ENCODE results near the gene MUC5AC.
"Not testable (repeated sequence)": the region's sequence is repeated elsewhere in the genome, so short reads cannot be mapped to it uniquely, and the experiment has no call there.

The MUC5AC gene

DNA sequence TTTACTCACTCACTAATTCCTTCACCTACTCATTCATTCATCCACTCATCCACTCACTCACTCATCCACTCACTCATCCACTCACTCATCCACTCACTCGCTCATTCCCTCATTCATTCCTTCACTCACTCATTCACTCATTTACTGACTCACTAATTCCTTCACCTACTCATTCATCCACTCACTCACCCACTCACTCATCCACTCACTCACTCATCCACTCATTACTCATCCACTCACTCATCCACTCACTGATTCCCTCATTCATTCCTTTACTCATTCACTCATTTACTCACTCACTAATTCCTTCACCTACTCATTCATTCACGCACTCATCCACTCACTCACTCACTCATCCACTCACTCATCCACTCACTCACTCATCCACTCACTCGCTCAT lies 15.6 kb downstream of the MUC5AC start:
- H3K4me1 Mint-ChIP-seq (ENCODE audit: low read depth); H3K4me3 Mint-ChIP-seq; H3K36me3 Mint-ChIP-seq (ENCODE audit: low read depth); H3K27me3 Mint-ChIP-seq; H3K9me3 Mint-ChIP-seq; H3K27ac Mint-ChIP-seq: not testable (repeated sequence)

DNA sequence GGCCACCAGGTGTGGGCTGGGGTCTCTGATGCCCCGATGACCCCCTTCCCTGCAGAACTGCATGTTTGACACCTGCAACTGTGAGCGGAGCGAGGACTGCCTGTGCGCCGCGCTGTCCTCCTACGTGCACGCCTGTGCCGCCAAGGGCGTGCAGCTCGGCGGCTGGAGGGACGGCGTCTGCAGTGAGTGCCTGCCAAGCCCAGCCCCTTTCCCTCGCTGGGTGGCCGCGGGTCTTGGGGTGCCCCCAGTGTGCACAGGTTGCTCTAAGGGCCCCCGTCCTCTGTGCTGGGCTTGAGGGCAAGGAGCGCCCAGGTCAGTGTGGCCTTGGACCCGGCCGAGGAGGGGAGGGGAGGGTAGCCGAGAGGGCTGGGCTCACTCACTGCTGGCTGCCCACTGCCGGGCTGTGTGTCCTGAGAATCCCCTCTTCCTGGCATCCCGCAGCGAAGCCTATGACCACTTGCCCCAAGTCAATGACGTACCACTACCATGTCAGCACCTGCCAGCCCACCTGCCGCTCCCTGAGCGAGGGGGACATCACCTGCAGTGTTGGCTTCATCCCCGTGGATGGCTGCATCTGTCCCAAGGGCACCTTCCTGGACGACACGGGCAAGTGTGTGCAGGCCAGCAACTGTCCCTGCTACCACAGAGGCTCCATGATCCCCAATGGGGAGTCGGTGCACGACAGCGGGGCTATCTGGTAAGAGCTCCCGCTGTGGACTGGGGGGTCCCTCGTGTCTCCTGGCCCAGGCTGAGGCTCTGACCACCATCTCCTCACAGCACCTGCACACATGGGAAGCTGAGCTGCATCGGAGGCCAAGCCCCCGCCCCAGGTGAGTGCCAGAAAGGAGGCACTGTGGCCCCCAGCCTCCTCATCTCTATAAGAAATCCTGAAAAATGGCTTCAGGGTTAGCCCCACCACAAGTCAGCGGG lies 17.0 kb downstream of the MUC5AC start:
- no peaks in the 10 kb centered on the region for H3K36me3 Mint-ChIP-seq (ENCODE audit: low read depth)
- no peaks in the 10 kb centered on the region for H3K27me3 Mint-ChIP-seq
- no peak overlapping the region for H3K27ac Mint-ChIP-seq
- peaks cover 9% of the 10 kb centered on the region for H3K9me3 Mint-ChIP-seq
- H3K4me1 Mint-ChIP-seq (ENCODE audit: low read depth): no peaks in the 10 kb centered on the region
- no peak overlapping the region for H3K4me3 Mint-ChIP-seq

GRCh38 chr11:1175461-1176223 lies 17.9 kb downstream of the MUC5AC start:
- no peaks in the 10 kb centered on the region for H3K4me1 Mint-ChIP-seq (ENCODE audit: low read depth)
- H3K27ac Mint-ChIP-seq: no peak overlapping the region
- no peaks in the 10 kb centered on the region for H3K36me3 Mint-ChIP-seq (ENCODE audit: low read depth)
- H3K4me3 Mint-ChIP-seq: no peak overlapping the region
- H3K27me3 Mint-ChIP-seq: no peaks in the 10 kb centered on the region
- H3K9me3 Mint-ChIP-seq: peaks cover 9% of the 10 kb centered on the region

DNA sequence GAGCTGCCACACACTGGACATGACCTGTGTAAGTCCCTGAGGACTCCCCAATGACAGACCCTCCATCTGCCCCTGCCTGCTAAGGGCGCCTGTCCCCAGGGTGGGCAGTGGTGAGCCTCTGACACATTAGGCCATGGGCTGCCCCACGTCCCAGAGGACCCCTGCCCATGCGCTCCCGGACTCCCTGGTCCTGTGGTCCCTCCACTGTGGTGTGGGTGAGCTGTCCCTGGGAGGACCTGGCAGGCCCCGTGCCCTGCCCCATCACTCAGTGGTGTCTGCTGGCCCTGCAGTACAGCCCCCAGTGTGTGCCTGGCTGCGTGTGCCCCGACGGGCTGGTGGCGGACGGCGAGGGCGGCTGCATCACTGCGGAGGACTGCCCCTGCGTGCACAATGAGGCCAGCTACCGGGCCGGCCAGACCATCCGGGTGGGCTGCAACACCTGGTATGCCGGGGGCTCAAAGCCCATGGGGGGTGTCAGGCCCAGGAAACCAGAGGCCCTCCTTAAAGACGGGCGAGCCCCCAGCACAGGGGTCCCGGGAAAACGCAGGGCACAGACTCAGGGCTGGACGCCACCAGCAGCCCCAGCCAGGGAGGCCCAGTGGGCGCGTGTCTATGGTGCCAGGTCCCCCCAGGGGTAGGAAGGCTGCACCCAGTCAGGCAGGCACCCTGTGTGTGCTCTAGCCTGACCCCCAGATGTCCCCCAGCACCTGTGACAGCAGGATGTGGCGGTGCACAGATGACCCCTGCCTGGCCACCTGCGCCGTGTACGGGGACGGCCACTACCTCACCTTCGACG lies 18.7 kb downstream of the MUC5AC start:
- H3K9me3 Mint-ChIP-seq: peaks cover 9% of the 10 kb centered on the region
- H3K4me3 Mint-ChIP-seq: no peak overlapping the region
- H3K27me3 Mint-ChIP-seq: no peaks in the 10 kb centered on the region
- H3K27ac Mint-ChIP-seq: no peak overlapping the region
- no peaks in the 10 kb centered on the region for H3K36me3 Mint-ChIP-seq (ENCODE audit: low read depth)
- H3K4me1 Mint-ChIP-seq (ENCODE audit: low read depth): no peaks in the 10 kb centered on the region

DNA sequence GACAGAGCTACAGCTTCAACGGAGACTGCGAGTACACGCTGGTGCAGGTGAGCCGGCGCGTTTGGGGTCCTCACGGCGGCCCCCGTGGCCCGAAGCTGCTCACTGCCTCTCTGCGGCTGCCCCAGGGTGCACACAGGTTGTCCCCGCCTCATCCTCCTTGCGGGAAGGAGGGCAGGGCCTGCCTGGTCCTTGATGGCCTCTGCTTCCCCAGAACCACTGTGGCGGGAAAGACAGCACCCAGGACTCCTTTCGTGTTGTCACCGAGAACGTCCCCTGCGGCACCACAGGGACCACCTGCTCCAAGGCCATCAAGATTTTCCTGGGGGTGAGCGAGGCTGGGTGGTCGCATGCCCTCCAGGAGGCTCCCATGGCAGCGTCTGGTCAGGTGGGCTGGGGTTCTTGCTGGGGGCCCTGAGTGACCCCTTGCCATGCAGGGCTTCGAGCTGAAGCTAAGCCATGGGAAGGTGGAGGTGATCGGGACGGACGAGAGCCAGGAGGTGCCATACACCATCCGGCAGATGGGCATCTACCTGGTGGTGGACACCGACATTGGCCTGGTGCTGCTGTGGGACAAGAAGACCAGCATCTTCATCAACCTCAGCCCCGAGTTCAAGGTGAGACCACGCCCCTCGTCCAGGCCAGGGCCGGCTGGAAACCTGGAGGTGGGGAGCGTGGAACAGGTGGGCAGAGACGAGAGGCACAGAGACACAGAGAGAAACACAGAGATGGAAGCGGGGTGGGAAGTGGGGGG lies 19.4 kb downstream of the MUC5AC start:
- H3K36me3 Mint-ChIP-seq (ENCODE audit: low read depth): no peaks in the 10 kb centered on the region
- no peaks in the 10 kb centered on the region for H3K27me3 Mint-ChIP-seq
- H3K4me1 Mint-ChIP-seq (ENCODE audit: low read depth): no peaks in the 10 kb centered on the region
- H3K4me3 Mint-ChIP-seq: no peak overlapping the region
- no peak overlapping the region for H3K27ac Mint-ChIP-seq
- H3K9me3 Mint-ChIP-seq: peaks cover 5% of the 10 kb centered on the region

GRCh38 chr11:1177771-1178090 lies 20.0 kb downstream of the MUC5AC start:
- peaks cover 5% of the 10 kb centered on the region for H3K9me3 Mint-ChIP-seq
- H3K36me3 Mint-ChIP-seq (ENCODE audit: low read depth): no peaks in the 10 kb centered on the region
- no peak overlapping the region for H3K27ac Mint-ChIP-seq
- no peaks in the 10 kb centered on the region for H3K4me1 Mint-ChIP-seq (ENCODE audit: low read depth)
- H3K4me3 Mint-ChIP-seq: no peak overlapping the region
- H3K27me3 Mint-ChIP-seq: no peaks in the 10 kb centered on the region

DNA sequence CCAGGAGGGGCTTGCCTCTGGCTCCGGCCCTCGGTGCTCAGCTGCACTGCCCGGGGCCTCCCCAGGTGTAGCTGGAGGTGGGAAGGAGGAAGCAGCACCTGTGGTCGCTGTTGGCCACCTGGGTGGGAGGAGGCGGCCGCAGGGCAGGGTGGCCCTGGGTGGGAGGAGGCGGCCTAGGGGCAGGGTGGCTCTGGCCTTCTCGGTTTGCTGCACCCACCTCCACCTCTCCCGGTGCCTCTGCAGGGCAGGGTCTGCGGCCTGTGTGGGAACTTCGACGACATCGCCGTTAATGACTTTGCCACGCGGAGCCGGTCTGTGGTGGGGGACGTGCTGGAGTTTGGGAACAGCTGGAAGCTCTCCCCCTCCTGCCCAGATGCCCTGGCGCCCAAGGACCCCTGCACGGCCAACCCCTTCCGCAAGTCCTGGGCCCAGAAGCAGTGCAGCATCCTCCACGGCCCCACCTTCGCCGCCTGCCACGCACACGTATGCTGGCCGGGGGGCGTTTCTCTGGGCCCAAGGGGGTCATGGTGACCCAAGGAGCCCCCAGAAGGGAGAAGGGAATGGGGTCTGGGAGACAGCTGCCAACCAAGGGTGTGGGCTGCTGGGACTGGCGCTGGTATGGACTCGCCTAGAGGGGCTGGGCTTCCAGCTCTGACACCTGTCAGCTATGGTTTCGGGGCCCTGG lies 20.6 kb downstream of the MUC5AC start:
- H3K9me3 Mint-ChIP-seq: peaks cover 5% of the 10 kb centered on the region
- no peak overlapping the region for H3K27ac Mint-ChIP-seq
- H3K4me1 Mint-ChIP-seq (ENCODE audit: low read depth): no peaks in the 10 kb centered on the region
- no peak overlapping the region for H3K4me3 Mint-ChIP-seq
- no peaks in the 10 kb centered on the region for H3K27me3 Mint-ChIP-seq
- H3K36me3 Mint-ChIP-seq (ENCODE audit: low read depth): no peaks in the 10 kb centered on the region

GRCh38 chr11:1178906-1179305 lies 21.2 kb downstream of the MUC5AC start:
- Mint-ChIP-seq H3K27me3 (no peaks in the 10 kb centered on the region), H3K27ac (no peak overlapping the region), H3K4me3 (no peak overlapping the region), H3K9me3 (peaks cover 5% of the 10 kb centered on the region), H3K4me1 (ENCODE audit: low read depth) (no peaks in the 10 kb centered on the region), H3K36me3 (ENCODE audit: low read depth) (no peaks in the 10 kb centered on the region)

DNA sequence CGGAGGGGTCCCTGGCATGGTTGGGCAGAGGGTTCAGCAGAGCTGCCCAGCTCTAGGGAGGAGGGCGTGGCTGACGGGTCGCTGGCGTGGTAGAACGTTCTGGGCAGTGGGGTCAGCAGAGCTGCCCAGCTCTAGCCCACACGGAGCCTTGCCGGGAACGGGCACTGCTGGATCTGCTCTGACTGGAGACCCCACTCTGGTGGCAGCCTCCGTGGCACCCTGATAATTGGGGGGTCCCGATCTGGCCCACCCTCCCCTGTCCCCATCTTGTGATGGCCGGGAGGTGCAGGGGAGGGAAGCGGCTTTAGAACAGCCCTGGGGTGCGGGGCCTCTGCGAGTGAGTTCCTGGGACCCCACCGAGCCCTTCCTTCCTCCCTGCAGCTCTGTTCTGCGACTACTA lies 21.9 kb downstream of the MUC5AC start:
- Mint-ChIP-seq H3K9me3 (peaks cover 5% of the 10 kb centered on the region), H3K27ac (no peak overlapping the region), H3K27me3 (no peaks in the 10 kb centered on the region), H3K36me3 (ENCODE audit: low read depth) (no peaks in the 10 kb centered on the region), H3K4me3 (no peak overlapping the region), H3K4me1 (ENCODE audit: low read depth) (no peaks in the 10 kb centered on the region)

DNA sequence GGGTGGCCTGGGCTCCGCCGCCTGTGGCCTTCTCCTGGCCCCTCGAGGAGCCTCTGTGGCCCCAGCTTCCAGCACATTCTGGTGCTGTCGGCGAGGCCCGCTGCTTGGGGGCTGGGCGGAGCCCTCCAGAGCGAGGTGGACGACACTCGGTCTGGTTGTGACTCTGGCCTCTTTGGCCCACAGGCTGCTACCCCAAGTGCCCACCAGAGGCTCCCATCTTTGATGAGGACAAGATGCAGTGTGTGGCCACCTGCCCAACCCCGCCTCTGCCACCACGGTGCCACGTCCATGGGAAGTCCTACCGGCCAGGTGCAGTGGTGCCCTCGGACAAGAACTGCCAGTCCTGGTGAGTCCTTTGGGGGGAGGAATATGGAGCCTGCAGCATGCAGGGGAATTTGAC lies 22.4 kb downstream of the MUC5AC start:
- no peaks in the 10 kb centered on the region for H3K4me1 Mint-ChIP-seq (ENCODE audit: low read depth)
- no peak overlapping the region for H3K4me3 Mint-ChIP-seq
- H3K9me3 Mint-ChIP-seq: peaks cover 5% of the 10 kb centered on the region
- no peaks in the 10 kb centered on the region for H3K27me3 Mint-ChIP-seq
- H3K36me3 Mint-ChIP-seq (ENCODE audit: low read depth): no peaks in the 10 kb centered on the region
- H3K27ac Mint-ChIP-seq: no peak overlapping the region

DNA sequence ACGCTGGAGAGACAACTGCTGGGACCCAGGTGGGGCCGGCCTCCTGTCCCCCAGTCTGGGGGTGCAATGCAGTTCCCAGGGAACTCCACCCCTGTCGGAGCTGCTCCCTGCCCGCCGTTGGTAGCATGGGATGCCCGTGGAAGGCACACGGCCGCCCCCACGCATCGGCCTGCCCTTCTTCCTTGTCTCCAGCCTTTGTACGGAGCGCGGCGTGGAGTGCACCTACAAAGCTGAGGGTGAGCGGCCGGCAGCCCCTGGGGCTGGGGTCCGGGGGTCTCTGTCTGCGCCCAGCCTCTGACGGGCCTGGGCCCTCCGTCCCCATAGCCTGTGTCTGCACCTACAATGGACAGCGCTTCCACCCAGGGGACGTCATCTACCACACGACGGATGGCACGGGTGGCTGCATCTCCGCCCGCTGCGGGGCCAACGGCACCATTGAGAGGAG lies 23.2 kb downstream of the MUC5AC start:
- no peak overlapping the region for H3K4me3 Mint-ChIP-seq
- no peaks in the 10 kb centered on the region for H3K27me3 Mint-ChIP-seq
- H3K4me1 Mint-ChIP-seq (ENCODE audit: low read depth): no peaks in the 10 kb centered on the region
- peaks cover under 1% of the 10 kb centered on the region for H3K9me3 Mint-ChIP-seq
- no peaks in the 10 kb centered on the region for H3K36me3 Mint-ChIP-seq (ENCODE audit: low read depth)
- H3K27ac Mint-ChIP-seq: no peak overlapping the region

DNA sequence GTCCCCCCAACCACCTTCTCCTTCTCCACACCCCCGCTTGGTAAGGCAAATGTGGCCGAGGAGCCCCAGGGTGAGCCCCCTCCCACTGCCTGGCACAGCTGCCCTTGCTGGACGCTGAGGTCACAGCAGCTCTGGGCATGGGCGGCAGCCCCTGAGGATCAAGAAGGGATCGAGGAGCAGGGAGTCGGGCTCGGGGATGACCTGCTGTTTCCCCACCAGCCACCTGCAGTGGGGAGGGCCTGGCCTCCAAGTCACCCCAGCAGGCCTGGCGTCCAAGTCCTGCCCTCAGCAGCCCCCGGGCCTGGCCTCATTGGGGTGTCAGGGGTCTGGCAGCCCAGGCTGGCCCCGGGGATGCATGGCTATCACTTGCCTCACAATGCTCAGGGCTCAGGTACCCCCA lies 23.7 kb downstream of the MUC5AC start:
- no peak overlapping the region for H3K27ac Mint-ChIP-seq
- H3K4me3 Mint-ChIP-seq: no peak overlapping the region
- H3K27me3 Mint-ChIP-seq: no peaks in the 10 kb centered on the region
- H3K36me3 Mint-ChIP-seq (ENCODE audit: low read depth): no peaks in the 10 kb centered on the region
- H3K9me3 Mint-ChIP-seq: no peaks in the 10 kb centered on the region
- H3K4me1 Mint-ChIP-seq (ENCODE audit: low read depth): no peaks in the 10 kb centered on the region

DNA sequence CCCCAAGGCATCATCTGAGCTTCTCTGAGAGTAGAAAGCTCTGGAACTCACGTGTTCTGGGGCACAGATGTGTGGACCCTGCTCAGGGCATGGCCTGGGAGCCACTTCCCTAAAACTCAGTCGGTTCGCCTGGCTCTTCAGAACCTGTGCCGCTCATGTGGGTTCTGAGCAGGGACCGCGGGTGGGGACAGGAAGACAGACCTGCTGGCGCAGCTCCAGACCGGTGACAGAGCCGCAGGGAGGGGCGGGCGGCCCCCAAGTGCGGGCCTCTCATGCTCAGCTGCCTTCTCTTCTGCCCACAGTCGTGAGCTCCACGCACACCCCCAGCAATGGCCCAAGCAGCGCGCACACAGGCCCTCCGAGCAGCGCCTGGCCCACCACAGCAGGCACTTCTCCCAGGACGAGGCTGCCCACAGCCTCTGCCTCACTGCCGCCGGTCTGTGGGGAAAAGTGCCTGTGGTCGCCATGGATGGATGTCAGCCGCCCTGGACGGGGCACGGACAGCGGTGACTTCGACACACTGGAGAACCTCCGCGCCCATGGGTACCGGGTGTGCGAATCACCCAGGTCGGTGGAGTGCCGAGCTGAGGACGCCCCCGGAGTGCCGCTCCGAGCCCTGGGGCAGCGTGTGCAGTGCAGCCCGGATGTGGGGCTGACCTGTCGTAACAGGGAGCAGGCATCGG lies 24.2 kb downstream of the MUC5AC start:
- H3K4me3 Mint-ChIP-seq: no peak overlapping the region
- H3K27me3 Mint-ChIP-seq: no peaks in the 10 kb centered on the region
- H3K9me3 Mint-ChIP-seq: no peaks in the 10 kb centered on the region
- no peaks in the 10 kb centered on the region for H3K4me1 Mint-ChIP-seq (ENCODE audit: low read depth)
- no peak overlapping the region for H3K27ac Mint-ChIP-seq
- no peaks in the 10 kb centered on the region for H3K36me3 Mint-ChIP-seq (ENCODE audit: low read depth)

- not testable (repeated sequence) for H3K27me3 Mint-ChIP-seq; H3K36me3 Mint-ChIP-seq (ENCODE audit: low read depth); H3K4me3 Mint-ChIP-seq; H3K4me1 Mint-ChIP-seq (ENCODE audit: low read depth); H3K27ac Mint-ChIP-seq; H3K9me3 Mint-ChIP-seq
Observed at GRCh38 chr11:1184139-1184538, 26.4 kb downstream of the MUC5AC start.
